GM10847 (cell line): ENCODE data around the gene ACACA.

Source experiments
- POLR2A ChIP-seq: IDR thresholded peaks from 2 replicates; pipeline ENCODE4 v1.6.1; 2011; ENCODE audit not compliant: insufficient read length; ENCODE audit errors: extremely low read depth

Gene ACACA

DNA sequence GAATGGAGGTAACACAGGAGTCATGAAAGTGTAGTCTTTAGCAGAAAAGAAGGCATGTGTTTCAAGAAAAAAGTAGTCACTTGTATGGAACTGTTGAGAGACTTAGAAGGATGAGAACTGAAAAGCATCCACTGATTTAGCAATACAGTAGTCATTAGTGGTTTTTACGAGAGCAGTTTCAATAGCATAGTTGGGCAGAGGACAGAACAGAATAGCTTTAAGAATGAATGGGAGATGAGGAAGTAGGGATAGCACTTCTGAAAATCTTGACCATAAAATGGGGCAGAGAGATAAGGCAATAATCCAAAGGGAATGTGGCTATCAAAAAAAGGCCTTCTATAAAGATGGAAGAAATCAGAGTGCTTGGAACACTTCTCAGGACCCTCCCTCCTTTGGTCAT lies 95.7 kb downstream of the ACACA start:
- no peak for TF ChIP-seq POLR2A

- TF ChIP-seq POLR2A = no peak
Observed at GRCh38 chr17:37309051-37309450, 97.6 kb downstream of the ACACA start.

- TF ChIP-seq POLR2A = no peak
Observed at GRCh38 chr17:37305406-37305905, 101.2 kb downstream of the ACACA start.

DNA sequence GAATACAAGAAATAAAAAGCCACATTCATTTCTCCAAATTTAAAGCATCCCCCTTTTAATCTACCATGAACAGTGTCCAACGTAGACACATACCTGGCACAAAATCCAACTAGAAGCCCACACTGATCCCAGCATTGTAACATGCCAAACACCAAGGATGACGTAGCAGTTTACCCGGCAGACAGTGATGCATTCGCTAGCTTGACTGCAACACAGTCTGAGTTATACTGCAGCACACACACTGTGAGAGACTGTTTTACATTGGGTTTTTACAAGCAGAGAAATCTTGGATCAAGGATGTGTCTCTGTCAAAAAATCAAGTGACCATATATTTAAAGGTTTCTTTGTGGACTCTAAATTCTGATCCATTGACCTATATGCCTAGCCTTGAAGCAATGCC lies 105.3 kb downstream of the ACACA start:
- TF ChIP-seq POLR2A = no peak

DNA sequence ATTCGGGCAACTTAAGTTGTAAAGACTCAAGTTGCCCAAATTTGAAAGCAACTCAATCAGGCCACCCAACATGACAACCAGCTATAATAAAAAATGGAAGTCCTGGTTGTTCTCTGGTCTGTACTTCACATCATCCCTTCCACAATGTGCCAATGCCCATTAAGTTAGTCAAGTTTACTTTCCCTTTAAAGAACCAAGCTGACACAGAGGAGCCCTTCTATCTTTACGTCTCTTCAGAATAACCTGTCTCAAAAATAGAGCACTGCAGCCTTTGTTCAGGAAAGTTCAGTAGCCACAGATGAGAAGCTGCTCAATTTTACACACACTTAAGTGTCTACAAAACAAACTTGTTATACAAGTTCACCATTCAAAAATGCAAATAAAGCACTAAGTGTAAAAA lies 106.0 kb downstream of the ACACA start:
- TF ChIP-seq POLR2A = no peak

GRCh38 chr17:37299257-37299980 lies 107.2 kb downstream of the ACACA start:
- TF ChIP-seq POLR2A = no peak

DNA sequence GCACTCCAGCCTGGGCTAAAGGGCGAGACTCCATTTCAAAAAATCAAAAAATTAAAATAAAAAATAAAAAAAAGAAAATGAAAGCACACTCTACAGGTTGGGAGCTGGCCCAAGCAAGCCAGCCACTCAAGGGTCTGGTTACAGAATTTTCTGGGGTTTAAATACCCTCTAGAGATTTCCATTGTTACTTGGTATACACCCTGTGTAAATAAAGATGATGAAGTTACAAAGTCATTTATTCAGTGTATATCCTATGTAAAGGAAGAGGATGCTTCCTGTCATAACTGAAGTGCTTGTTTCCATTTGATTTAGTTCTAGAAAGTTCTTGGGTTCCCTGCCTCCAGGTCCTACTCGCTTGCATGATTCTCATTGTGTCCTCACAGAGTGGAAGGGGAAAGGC lies 110.7 kb downstream of the ACACA start:
- no peak for TF ChIP-seq POLR2A

DNA sequence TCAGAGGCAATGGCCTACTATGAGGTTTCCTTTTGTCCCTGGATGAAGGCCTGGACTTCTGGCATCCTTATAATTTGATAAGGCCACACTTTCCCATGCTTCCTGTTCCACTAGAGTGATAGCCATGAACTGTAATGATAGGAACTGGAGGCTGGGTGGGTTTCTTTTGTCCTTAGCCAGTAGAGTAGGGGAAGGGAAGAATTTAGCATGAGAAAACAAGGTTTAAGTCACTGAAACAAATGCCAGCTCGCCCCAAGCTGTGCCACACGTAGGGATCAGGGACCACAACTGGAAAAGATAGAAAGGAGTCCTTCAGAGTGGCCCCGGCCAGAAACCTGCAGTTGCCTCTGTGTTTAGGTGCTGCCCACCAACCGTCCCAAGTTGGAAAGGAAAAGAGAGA lies 111.7 kb downstream of the ACACA start:
- TF ChIP-seq POLR2A = no peak

DNA sequence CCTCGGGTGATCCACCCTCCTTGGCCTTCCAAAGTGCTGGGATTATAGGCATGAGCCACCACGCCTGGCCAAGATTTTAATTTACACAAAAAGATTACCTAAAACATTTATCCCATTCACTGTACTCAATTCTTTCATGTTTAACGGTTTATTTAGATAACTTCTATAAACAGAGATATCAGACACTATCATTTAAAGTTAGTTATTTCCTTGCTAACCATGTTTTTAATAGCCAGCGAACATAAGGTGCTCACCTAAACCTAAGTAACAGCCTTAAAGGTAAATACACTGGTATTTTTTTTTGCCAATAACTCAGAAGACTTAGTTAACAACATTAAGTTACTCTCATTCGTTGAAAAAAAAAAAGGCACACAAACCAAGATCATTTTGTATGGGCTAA lies 112.9 kb downstream of the ACACA start:
- no peak for TF ChIP-seq POLR2A

DNA sequence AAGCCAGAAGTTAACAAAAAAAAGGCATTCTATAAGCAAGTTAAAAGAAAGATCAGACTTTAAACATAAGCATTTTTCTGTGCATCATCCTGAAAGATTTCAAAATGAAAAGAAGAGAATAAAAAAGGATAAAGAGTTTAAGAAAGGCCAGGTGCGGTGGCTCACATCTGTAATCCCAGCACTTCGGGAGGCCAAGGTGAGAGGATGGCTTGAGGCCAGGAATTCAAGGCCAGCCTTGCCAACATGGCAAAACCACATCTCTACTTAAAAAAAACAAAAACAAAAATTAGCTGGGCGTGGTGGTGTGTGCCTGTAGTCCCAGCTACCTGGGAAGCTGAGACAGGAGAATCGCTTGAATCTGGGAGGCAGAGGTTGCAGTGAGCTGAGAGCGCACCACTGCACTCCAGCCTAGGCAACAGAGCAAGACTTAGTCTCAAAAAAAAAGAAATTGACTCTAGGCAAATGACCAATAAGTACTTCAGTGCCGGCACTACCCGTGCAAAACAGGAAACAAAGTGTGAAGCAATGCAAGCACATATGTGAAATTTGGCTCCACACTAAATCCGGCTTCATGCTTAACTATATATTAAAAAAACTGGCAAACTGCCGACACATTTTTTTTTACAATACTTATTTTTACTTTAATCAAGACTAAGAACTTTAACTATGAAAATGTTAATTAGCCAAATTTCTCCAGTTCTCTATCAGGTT lies 114.1 kb downstream of the ACACA start:
- no peak for TF ChIP-seq POLR2A

DNA sequence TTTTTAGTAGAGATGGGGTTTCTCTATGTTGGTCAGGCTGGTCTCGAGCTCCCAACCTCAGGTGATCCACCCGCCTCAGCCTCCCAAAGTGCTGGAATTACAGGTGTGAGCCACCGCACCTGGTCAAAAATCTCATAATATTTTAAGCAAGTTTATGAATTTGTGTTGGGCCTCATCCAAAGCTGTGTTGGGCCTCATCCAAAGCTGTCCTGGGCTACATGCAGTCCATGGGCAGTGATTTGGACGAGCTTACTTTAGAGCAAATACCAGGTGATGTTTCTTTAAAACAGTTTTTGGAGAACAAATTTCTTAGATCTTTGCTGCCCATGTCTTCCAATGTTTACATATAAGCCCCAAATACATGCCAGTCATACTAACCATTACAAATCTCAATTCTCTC lies 115.3 kb downstream of the ACACA start:
- TF ChIP-seq POLR2A = no peak

DNA sequence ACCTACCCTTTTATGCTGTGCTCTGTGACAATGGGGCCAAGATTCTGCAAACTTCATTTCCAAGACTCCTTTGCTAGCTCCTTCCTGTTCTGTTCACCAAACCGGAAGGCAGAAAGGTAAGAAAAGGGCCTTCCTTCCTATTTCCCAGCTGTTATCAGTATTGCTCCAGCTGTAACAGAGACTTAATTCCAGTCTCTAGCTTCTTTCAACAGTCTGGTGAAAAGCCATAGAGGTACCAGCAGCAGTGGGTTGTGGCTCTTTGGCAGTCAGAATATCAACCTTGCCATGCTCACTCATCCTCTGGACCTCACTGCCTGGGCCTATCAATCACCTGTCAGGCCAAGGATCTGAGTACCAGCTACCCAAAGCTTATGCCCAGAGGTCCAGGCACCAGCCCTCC lies 120.2 kb downstream of the ACACA start:
- no peak for TF ChIP-seq POLR2A

GRCh38 chr17:37284191-37284590 lies 122.4 kb downstream of the ACACA start:
- TF ChIP-seq POLR2A = no peak

GRCh38 chr17:37283414-37283961 lies 123.1 kb downstream of the ACACA start:
- TF ChIP-seq POLR2A = no peak

DNA sequence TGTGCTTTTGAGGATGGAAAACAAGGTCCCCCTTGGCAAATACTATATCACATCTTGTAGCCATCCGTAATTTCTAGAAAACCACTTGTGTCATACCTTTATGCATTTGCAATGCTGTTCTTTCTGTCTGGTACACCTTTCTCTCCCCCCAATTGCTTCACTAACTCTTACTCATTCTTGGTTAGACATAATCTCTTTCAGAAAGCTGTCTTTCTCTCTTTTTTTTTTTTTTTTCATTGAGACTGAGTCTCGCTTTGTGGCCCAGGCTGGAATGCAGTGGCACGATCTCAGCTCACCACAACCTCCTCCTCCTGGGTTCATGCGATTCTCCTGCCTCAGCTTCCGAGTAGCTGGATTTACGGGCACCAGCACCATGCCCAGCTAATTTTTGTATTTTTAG lies 125.8 kb downstream of the ACACA start:
- TF ChIP-seq POLR2A = no peak

- TF ChIP-seq POLR2A = no peak
Observed at GRCh38 chr17:37278247-37278894, 128.3 kb downstream of the ACACA start.
